Uterus (tissue), 4 donors: ENCODE measurements around the gene MALAT1. TPM values are rescaled to one million over a fixed set of nuclear protein-coding genes. Genes with fewer than 3 reads are reported as not detected.

Source experiments
- DNase-seq, 2 donors: peaks; one replicate each; pipeline ENCODE4 v3.0.0-alpha.2; 2019 to 2020
- H3K27ac ChIP-seq, 2 donors: fragments of 200-600 bp; sonication (generic); 1 replicate in 1 of 2; 2 replicates in 1 of 2; pipeline ENCODE4 v1.5.1; 2016 to 2018
- H3K27me3 ChIP-seq, 2 donors: fragments of 200-600 bp; sonication (generic); one replicate each; pipeline ENCODE4 v1.5.1; 2018 to 2019; ENCODE audit warnings: control low read depth in 1 of 2
- H3K36me3 ChIP-seq, 2 donors: fragments of 200-600 bp; sonication (generic); one replicate each; pipeline ENCODE4 v1.5.1; 2019; ENCODE audit warnings: control low read depth in 1 of 2
- H3K4me1 ChIP-seq, 2 donors: fragments of 200-600 bp; sonication (generic); one replicate each; pipeline ENCODE4 v1.5.1; 2018 to 2019; ENCODE audit warnings: control low read depth in 1 of 2
- H3K4me3 ChIP-seq, 2 donors: fragments of 200-600 bp; sonication (generic); 1 replicate in 1 of 2; 2 replicates in 1 of 2; pipeline ENCODE4 v1.5.1; 2018 to 2019; ENCODE audit warnings: mild to moderate bottlenecking in 1 of 2
- H3K9me3 ChIP-seq, 2 donors: fragments of 200-600 bp; sonication (generic); one replicate each; pipeline ENCODE4 v1.5.1; 2019; ENCODE audit warnings: control low read depth in 1 of 2
- POLR2A ChIP-seq, 2 donors: fragments of 450-650 bp; IDR thresholded peaks; one replicate each; pipeline ENCODE4 v1.6.1; 2016; ENCODE audit warnings: antibody characterized with exemption in 2 of 2, mild to moderate bottlenecking in 1 of 2, moderate library complexity in 1 of 2
- intact Hi-C: fragments of 100-400 bp; cut with DNase I; formaldehyde crosslinking; loops from one replicate; pipeline ENCODE4 v1.15.1; 2023; ENCODE audit warnings: low total_unique reads
- total RNA-seq, 4 donors: library from RNA; depleted of rRNA in 3 of 4; stranded (reverse); fragments of >200 nt in 3 of 4; gene quantifications; one replicate each; pipeline versions ENCODE4 v1.1.0 to v1.2.4, GENCODE V29; 2014 to 2023
- TF ChIP-seq, protein P1 (sequence below), 4 experiments: fragments of 200-600 bp in 2 of 4; fragments of 450-650 bp in 2 of 4; sonication (generic) in 2 of 4; IDR thresholded peaks; one replicate each; pipeline ENCODE4 v1.5.1; 2016 to 2019; ENCODE audit warnings: antibody characterized with exemption in 4 of 4, mild to moderate bottlenecking in 2 of 4, moderate library complexity in 1 of 4
- donor health status: DM: yes; HTN: yes; CAD: no.

MALAT1 gene
- total RNA-seq, 4 donors from 2014 or later = 6,732 to 19,335 (median 13,886) TPM

DNA sequence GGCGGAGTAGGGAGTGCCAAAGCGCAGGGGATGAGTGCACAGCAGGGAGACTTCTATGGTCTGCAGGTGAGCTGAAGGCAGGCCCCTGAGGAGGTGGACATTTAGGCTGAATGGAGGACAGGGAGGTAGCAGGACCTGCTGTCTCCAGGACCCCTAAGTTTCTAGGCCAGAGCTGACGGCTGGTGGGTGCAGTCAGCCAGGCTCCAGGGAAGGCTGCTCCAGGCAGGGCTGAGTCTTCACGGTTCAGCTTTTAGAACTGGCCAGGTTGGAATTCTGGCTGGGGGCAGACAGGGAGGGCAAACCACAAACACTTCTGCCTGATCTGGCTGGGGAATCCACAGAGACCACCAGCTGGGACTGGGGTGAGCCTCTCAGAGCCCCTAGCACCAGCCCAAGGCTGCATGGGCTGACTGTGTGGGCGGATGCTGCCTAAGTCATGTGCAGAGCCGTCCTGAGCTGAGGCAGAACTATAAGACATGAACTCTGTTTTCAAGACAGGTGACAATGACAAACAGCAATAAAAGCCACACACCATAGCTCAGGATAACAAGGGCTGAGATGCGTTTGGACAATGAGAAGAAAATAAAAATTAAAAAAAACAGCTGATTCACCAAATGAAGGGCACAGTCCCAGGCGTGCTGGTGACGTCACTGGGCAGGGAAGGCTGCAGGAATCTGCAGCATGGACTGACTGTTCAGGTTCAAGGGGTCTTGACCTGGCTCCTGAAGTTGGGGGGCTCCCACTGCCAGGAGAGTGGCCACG, 10.4 kb upstream of the MALAT1 start:
- no peaks in the 10 kb centered on the region for H3K27me3 ChIP-seq
- no peak for TF ChIP-seq POLR2A (IDR thresholded peaks at IDR 0.05)
- TF ChIP-seq, protein P1, sequence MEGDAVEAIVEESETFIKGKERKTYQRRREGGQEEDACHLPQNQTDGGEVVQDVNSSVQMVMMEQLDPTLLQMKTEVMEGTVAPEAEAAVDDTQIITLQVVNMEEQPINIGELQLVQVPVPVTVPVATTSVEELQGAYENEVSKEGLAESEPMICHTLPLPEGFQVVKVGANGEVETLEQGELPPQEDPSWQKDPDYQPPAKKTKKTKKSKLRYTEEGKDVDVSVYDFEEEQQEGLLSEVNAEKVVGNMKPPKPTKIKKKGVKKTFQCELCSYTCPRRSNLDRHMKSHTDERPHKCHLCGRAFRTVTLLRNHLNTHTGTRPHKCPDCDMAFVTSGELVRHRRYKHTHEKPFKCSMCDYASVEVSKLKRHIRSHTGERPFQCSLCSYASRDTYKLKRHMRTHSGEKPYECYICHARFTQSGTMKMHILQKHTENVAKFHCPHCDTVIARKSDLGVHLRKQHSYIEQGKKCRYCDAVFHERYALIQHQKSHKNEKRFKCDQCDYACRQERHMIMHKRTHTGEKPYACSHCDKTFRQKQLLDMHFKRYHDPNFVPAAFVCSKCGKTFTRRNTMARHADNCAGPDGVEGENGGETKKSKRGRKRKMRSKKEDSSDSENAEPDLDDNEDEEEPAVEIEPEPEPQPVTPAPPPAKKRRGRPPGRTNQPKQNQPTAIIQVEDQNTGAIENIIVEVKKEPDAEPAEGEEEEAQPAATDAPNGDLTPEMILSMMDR (IDR thresholded peaks at IDR 0.05) = no peak
- no peaks in the 10 kb centered on the region for H3K9me3 ChIP-seq
- H3K36me3 ChIP-seq = no peaks in the 10 kb centered on the region
- peak; percentile 74 to 85 for DNase-seq
- peak overlapping the region in 1 of 2 donors; percentile 18 for H3K4me3 ChIP-seq
- H3K27ac ChIP-seq = peak overlapping the region; percentile 94 to 97
- intact Hi-C loops = no loop called here
- H3K4me1 ChIP-seq = peaks cover 58 to 64% of the 10 kb centered on the region in 2 donors

- Histone ChIP-seq H3K27me3 (no peaks in the 10 kb centered on the region), H3K36me3 (no peaks in the 10 kb centered on the region), H3K4me1 (peaks cover 64 to 71% of the 10 kb centered on the region in 2 donors), H3K27ac (peak overlapping the region; percentile 94 to 97), H3K9me3 (no peaks in the 10 kb centered on the region), H3K4me3 (no peak overlapping the region)
- intact Hi-C loops = no loop called here
- peak; percentile 75 to 80 for DNase-seq
- peak; percentile 36 to 52 for TF ChIP-seq POLR2A (IDR thresholded peaks at IDR 0.05)
- TF ChIP-seq, protein P1 (IDR thresholded peaks at IDR 0.05) = no peak
Observed at GRCh38 chr11:65489035-65489705, 9.7 kb upstream of the MALAT1 start.

DNA sequence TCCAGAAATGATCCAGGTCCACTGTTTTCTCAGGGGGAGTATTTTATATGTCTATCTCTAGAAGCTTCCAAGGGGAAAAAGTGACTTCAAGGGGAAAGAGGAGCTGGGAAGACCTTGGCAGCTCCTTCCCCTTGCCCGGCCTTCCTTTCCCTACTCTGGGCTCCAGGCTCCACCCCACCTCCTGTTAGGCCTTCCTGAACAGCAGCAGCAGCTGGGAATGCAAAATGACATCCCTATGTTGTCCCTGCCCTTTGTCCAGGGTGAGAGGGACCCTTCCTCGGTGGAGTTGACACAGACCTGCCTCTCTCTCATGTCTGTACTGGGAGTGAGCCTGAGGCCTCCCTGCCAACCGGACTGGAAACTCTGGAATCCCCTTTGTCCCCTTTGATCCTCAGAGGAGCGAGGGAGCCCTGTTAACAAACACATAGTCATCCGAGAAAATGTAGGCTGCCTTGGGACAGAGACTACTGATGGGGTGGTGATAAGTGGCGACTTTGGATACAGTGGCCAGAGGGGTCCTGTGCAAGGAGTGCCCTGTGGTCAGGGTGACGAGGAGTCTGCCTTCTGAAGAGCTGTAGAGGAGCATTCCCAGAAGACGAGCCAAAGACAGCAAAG, 9.0 kb upstream of the MALAT1 start:
- Histone ChIP-seq H3K27me3 (no peaks in the 10 kb centered on the region), H3K9me3 (no peaks in the 10 kb centered on the region), H3K4me1 (peaks cover 70 to 74% of the 10 kb centered on the region in 2 donors), H3K27ac (peak overlapping the region; percentile 94 to 97), H3K4me3 (no peak overlapping the region), H3K36me3 (no peaks in the 10 kb centered on the region)
- TF ChIP-seq, protein P1 (IDR thresholded peaks at IDR 0.05) = no peak
- TF ChIP-seq POLR2A (IDR thresholded peaks at IDR 0.05) = no peak
- intact Hi-C loops = no loop called here
- peak in 1 of 2 donors; percentile 73 for DNase-seq

DNA sequence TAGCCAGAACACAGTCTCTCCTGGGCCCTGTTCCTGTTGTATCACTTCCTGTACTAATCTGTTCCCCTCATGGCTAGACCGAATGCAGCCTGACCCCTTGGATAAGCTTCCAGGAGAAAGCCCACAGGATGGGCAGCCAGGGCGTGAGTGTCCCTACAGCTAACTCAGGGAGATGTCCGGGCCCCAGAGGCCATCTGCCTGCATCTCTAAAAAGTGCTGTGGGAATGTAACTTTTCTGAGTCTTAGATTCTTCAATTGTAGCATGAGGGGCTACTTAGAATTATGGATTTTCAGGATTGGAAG, 7.7 kb upstream of the MALAT1 start:
- H3K4me1 ChIP-seq = peaks cover 64 to 79% of the 10 kb centered on the region in 2 donors
- no peak for DNase-seq
- no peaks in the 10 kb centered on the region for H3K27me3 ChIP-seq
- no peaks in the 10 kb centered on the region for H3K9me3 ChIP-seq
- H3K4me3 ChIP-seq = no peak overlapping the region
- no peak for TF ChIP-seq POLR2A (IDR thresholded peaks at IDR 0.05)
- TF ChIP-seq, protein P1 (IDR thresholded peaks at IDR 0.05) = no peak
- H3K27ac ChIP-seq = peak overlapping the region; percentile 94 to 97
- intact Hi-C loops = no loop called here
- H3K36me3 ChIP-seq = no peaks in the 10 kb centered on the region
